Liver (tissue), 9 donors: ENCODE data around the gene ACD. TPM values are rescaled to one million over a fixed set of nuclear protein-coding genes. Genes with fewer than 3 reads are reported as not detected.

Experiments used
- DNase-seq: peaks from one replicate; pipeline ENCODE4 v3.0.0-alpha.2; 2017; ENCODE audit warnings: low spot score
- H3K27ac ChIP-seq, 2 donors: one replicate each; pipeline ENCODE4 v1.7.0; 2013; ENCODE audit warnings: inconsistent platforms in 2 of 2, low read length in 2 of 2, control low read depth in 1 of 2, low read depth in 1 of 2, mild to moderate bottlenecking in 1 of 2
- H3K27me3 ChIP-seq, 4 donors: one replicate each; pipeline versions ENCODE4 v1.6.1 to v1.7.0; 2013; ENCODE audit warnings: low read length in 3 of 4, inconsistent platforms in 1 of 4, mild to moderate bottlenecking in 1 of 4, moderate library complexity in 1 of 4; ENCODE audit not compliant: control insufficient read depth in 4 of 4, insufficient read depth in 4 of 4
- H3K36me3 ChIP-seq, 4 donors: one replicate each; pipeline versions ENCODE4 v1.6.1 to v1.7.0; 2013; ENCODE audit warnings: low read length in 3 of 4, mild to moderate bottlenecking in 3 of 4, low read depth in 1 of 4, moderate library complexity in 1 of 4; ENCODE audit not compliant: control insufficient read depth in 4 of 4, insufficient read depth in 3 of 4
- H3K4me1 ChIP-seq, 4 donors: one replicate each; pipeline versions ENCODE4 v1.6.1 to v1.7.0; 2013; ENCODE audit warnings: low read length in 3 of 4, mild to moderate bottlenecking in 3 of 4, moderate library complexity in 1 of 4; ENCODE audit not compliant: control insufficient read depth in 4 of 4, insufficient read depth in 4 of 4
- H3K4me3 ChIP-seq, 3 donors: one replicate each; pipeline versions ENCODE4 v1.6.1 to v1.7.0; 2013; ENCODE audit warnings: low read length in 3 of 3, control low read depth in 1 of 3, low read depth in 1 of 3, mild to moderate bottlenecking in 1 of 3
- H3K9ac ChIP-seq, 2 donors: one replicate each; pipeline ENCODE4 v1.7.0; 2013; ENCODE audit warnings: low read length in 2 of 2, mild to moderate bottlenecking in 2 of 2, moderate library complexity in 2 of 2, control low read depth in 1 of 2, low read depth in 1 of 2
- H3K9me3 ChIP-seq, 4 donors: one replicate each; pipeline versions ENCODE4 v1.6.1 to v1.7.0; 2013; ENCODE audit warnings: low read length in 3 of 4; ENCODE audit not compliant: control insufficient read depth in 4 of 4
- ATF3 ChIP-seq: IDR thresholded peaks from 2 replicates; pipeline ENCODE4 v1.6.1; 2016; ENCODE audit warnings: antibody characterized with exemption
- CTCF ChIP-seq: fragments of 150-350 bp; IDR thresholded peaks from 2 replicates; pipeline ENCODE4 v1.5.1; 2017; ENCODE audit warnings: improper control_type of control experiment, low read depth, low read length; ENCODE audit not compliant: missing input control
- EGR1 ChIP-seq, 2 donors: IDR thresholded peaks; 2 replicates each; pipeline ENCODE4 v1.6.1; 2016 to 2018; ENCODE audit warnings: antibody characterized with exemption in 2 of 2, low read depth in 2 of 2
- FOXA1 ChIP-seq: IDR thresholded peaks from 2 replicates; pipeline ENCODE4 v1.6.1; 2016; ENCODE audit warnings: antibody characterized with exemption
- FOXA2 ChIP-seq: IDR thresholded peaks from 2 replicates; pipeline ENCODE4 v1.6.1; 2016; ENCODE audit warnings: antibody characterized with exemption
- GABPA ChIP-seq, 2 donors: IDR thresholded peaks in 1 of 2; conservative IDR thresholded peaks in 1 of 2; 2 replicates each; pipeline ENCODE4 v1.6.1; 2016; ENCODE audit warnings: antibody characterized with exemption in 2 of 2, mild to moderate bottlenecking in 1 of 2, moderate library complexity in 1 of 2
- HNF4G ChIP-seq: IDR thresholded peaks from 2 replicates; pipeline ENCODE4 v1.6.1; 2016; ENCODE audit warnings: antibody characterized with exemption
- JUND ChIP-seq, 2 donors: IDR thresholded peaks; 2 replicates each; pipeline ENCODE4 v1.6.1; 2016; ENCODE audit warnings: antibody characterized with exemption in 2 of 2
- NR2F2 ChIP-seq: IDR thresholded peaks from 2 replicates; pipeline ENCODE4 v1.6.1; 2016; ENCODE audit warnings: antibody characterized with exemption
- RAD21 ChIP-seq, 2 donors: IDR thresholded peaks; 2 replicates each; pipeline ENCODE4 v1.6.1; 2016; ENCODE audit warnings: antibody characterized with exemption in 2 of 2, mild to moderate bottlenecking in 2 of 2
- REST ChIP-seq: IDR thresholded peaks from 2 replicates; pipeline ENCODE4 v1.6.1; 2016; ENCODE audit warnings: antibody characterized with exemption, mild to moderate bottlenecking
- RXRA ChIP-seq, 2 donors: IDR thresholded peaks; 2 replicates each; pipeline ENCODE4 v1.6.1; 2017 to 2018; ENCODE audit warnings: antibody characterized with exemption in 2 of 2, mild to moderate bottlenecking in 1 of 2
- SP1 ChIP-seq: IDR thresholded peaks from 2 replicates; pipeline ENCODE4 v1.6.1; 2018; ENCODE audit warnings: antibody characterized with exemption, mild to moderate bottlenecking
- TAF1 ChIP-seq: conservative IDR thresholded peaks from 2 replicates; pipeline ENCODE4 v1.6.1; 2016; ENCODE audit warnings: antibody characterized with exemption, mild to moderate bottlenecking
- WGBS: extraction: QIAGEN DNeasy Blood & Tissue Kit; methylation state at CpG from one replicate; pipeline ENCODE4 v1.1.7; 2013; 5-methylcytosine and 5-hydroxymethylcytosine counted together
- polyA plus RNA-seq, 2 donors: library from polyadenylated mRNA; stranded (reverse) in 1 of 2; unstranded in 1 of 2; fragments of 200-250 nt in 1 of 2; fragments of >200 nt in 1 of 2; fragmentation: Nextera tagmentation in 1 of 2; extraction: Ambion mirVana in 1 of 2; gene quantifications; one replicate each; pipeline versions ENCODE4 v1.2.1 to v1.2.3, GENCODE V29; 2013 to 2015
- total RNA-seq, 2 donors: library from RNA; depleted of rRNA; stranded (reverse); fragments of >200 nt; gene quantifications; one replicate each; pipeline ENCODE4 v1.2.3, GENCODE V29; 2014
- donor health status: healthy.
- donor health status: healthy.
- donor health status: healthy.
- donor health status: healthy.
- donor health status: healthy.

Gene ACD
- total and polyA plus RNA-seq, 4 donors: 4.3 to 5.6 (median 5.1) TPM

DNA sequence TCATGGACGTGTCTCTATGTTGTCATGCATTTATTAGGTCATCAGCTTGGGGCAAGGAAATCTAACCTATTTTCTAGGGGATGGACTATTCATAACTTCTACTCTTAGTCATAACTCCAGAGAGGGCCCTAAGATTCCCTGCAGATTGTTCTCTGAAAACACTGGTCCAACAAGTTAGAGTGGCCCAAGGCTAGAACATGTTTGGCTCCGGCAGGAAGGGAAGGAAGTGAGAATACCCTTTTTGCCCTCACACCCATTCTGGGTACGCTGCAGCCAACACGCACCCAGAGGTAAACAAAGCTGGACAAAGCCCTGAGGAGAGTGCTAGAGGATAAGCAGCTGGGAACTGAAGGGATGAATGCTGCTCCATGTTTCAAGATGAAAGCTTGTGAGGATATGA lies 16.5 kb upstream of the ACD start:
- H3K4me3 ChIP-seq: no peak overlapping the region
- TF ChIP-seq RAD21 (IDR thresholded peaks at IDR 0.05) (peak in 1 of 2 donors; percentile 17), TAF1 (no peak), CTCF (no peak)
- H3K9ac ChIP-seq: no peak overlapping the region
- WGBS: 44% methylated on average over 4 of the region's 4 CpGs
- peak overlapping the region; percentile 52 to 73 for H3K27ac ChIP-seq
- DNase-seq: no peak
- H3K36me3 ChIP-seq: peaks cover 0 to 2% (median under 1%) of the 10 kb centered on the region in 4 donors
- peaks cover 17 to 56% (median 47%) of the 10 kb centered on the region in 4 donors for H3K4me1 ChIP-seq
- no peaks in the 10 kb centered on the region for H3K27me3 ChIP-seq
- no peaks in the 10 kb centered on the region for H3K9me3 ChIP-seq

- no peak for DNase-seq
- no peak overlapping the region for H3K4me3 ChIP-seq
- TF ChIP-seq RXRA (IDR thresholded peaks at IDR 0.05): no peak
- no peak for TF ChIP-seq ATF3
- TF ChIP-seq SP1: no peak
- no peak for TF ChIP-seq GABPA (IDR thresholded peaks at IDR 0.05 in 1 of 2, conservative IDR thresholded peaks at IDR 0.05 in 1 of 2)
- no peak for TF ChIP-seq NR2F2
- TF ChIP-seq TAF1: no peak
- TF ChIP-seq CTCF: no peak
- TF ChIP-seq FOXA2: no peak
- TF ChIP-seq FOXA1: no peak
- no peak for TF ChIP-seq HNF4G
- no peak for TF ChIP-seq EGR1 (IDR thresholded peaks at IDR 0.05; ENCODE audit: low read depth in 2 of 2)
- WGBS: 98% methylated on average over 7 of the region's 7 CpGs
- peaks cover 0 to 2% (median under 1%) of the 10 kb centered on the region in 4 donors for H3K36me3 ChIP-seq
- no peak overlapping the region for H3K9ac ChIP-seq
- H3K27me3 ChIP-seq: no peaks in the 10 kb centered on the region
- no peaks in the 10 kb centered on the region for H3K9me3 ChIP-seq
- peaks cover 17 to 56% (median 47%) of the 10 kb centered on the region in 4 donors for H3K4me1 ChIP-seq
- peak overlapping the region in 1 of 2 donors; percentile 73 for H3K27ac ChIP-seq
Observed at GRCh38 chr16:67675999-67676398, 15.9 kb upstream of the ACD start.

- no peak overlapping the region for H3K4me3 ChIP-seq
- no peaks in the 10 kb centered on the region for H3K27me3 ChIP-seq
- H3K27ac ChIP-seq: peak overlapping the region; percentile 73 to 95
- 97% methylated on average over 17 of the region's 17 CpGs for WGBS
- TF ChIP-seq REST: no peak
- TF ChIP-seq JUND (IDR thresholded peaks at IDR 0.05): no peak
- H3K9me3 ChIP-seq: no peaks in the 10 kb centered on the region
- DNase-seq: no peak
- H3K4me1 ChIP-seq: peaks cover 17 to 56% (median 47%) of the 10 kb centered on the region in 4 donors
- H3K36me3 ChIP-seq: peaks cover 0 to 2% (median under 1%) of the 10 kb centered on the region in 4 donors
- no peak overlapping the region for H3K9ac ChIP-seq
Observed at GRCh38 chr16:67675579-67675935, 15.5 kb upstream of the ACD start.
